HL-60 (cell line): ENCODE measurements around the gene TMEM79.

Source experiments
- DNase-seq, 2 experiments: peaks; one replicate each; pipeline ENCODE4 v3.0.0-alpha.2; 2010 to 2020; ENCODE audit warnings: low read depth in 1 of 2, low spot score in 1 of 2
- H3K27ac ChIP-seq: fragments of 250-450 bp; sonication (Bioruptor Pico); replicated peaks from 2 replicates; pipeline ENCODE4 v1.5.1; 2020; ENCODE audit warnings: mild to moderate bottlenecking, moderate library complexity
- H3K27me3 ChIP-seq: fragments of 250-450 bp; sonication (Bioruptor Pico); 2 replicates; pipeline ENCODE4 v1.5.1; 2021; ENCODE audit warnings: mild to moderate bottlenecking, moderate library complexity; ENCODE audit not compliant: insufficient read depth, poor library complexity, severe bottlenecking
- H3K4me3 ChIP-seq: replicated peaks from 2 replicates; pipeline ENCODE4 v1.5.1; 2011; ENCODE audit warnings: mild to moderate bottlenecking, control low read depth, low read length; ENCODE audit not compliant: insufficient read depth
- CTCF ChIP-seq: IDR thresholded peaks from one replicate; pipeline ENCODE4 v1.5.1; 2011; ENCODE audit warnings: low read length, control low read depth, inconsistent platforms; ENCODE audit not compliant: insufficient read depth
- GABPA ChIP-seq: IDR thresholded peaks from 2 replicates; pipeline ENCODE4 v1.6.1; 2012; ENCODE audit warnings: low read depth
- POLR2AphosphoS5 ChIP-seq: IDR thresholded peaks from 2 replicates; pipeline ENCODE4 v1.6.1; 2012; ENCODE audit warnings: low read depth
- REST ChIP-seq: IDR thresholded peaks from 2 replicates; pipeline ENCODE4 v1.6.1; 2012; ENCODE audit warnings: low read depth; ENCODE audit not compliant: insufficient replicate concordance
- SPI1 ChIP-seq: IDR thresholded peaks from 2 replicates; pipeline ENCODE4 v1.6.1; 2012; ENCODE audit warnings: low read depth, mild to moderate bottlenecking, borderline replicate concordance
- long read RNA-seq: library from polyadenylated mRNA; unstranded; transcript quantifications from one replicate; pipeline ENCODE4 v2.0.0, GENCODE V29; 2020

TMEM79 gene
- long read RNA-seq, transcript TMEM79-201 (4 exons, 2,191 nt): major isoform, 81 of 105 reads
- long read RNA-seq, partial matches to known transcripts: 5 of 105 reads
- long read RNA-seq, other reads (novel, unspliced or antisense): 16 of 105 reads

- no peak for DNase-seq
- H3K4me3 ChIP-seq: peak within 1 kb of the TSS; percentile 82
- TF ChIP-seq REST (no peak), POLR2AphosphoS5 (no peak), CTCF (no peak), GABPA (no peak), SPI1 (no peak)
- H3K27me3 ChIP-seq: no peaks in the 10 kb centered on the region
- peak within 1 kb of the TSS; percentile 90 for H3K27ac ChIP-seq
Measured at GRCh38 chr1:156284112-156284511, at the start of gene TMEM79. Gene TMEM79 (plus strand): TSS chr1:156284325. CDS start chr1:156285227, 902 bp downstream.

GRCh38 chr1:156236164-156236563 lies 48.0 kb upstream of the TMEM79 start:
- TF ChIP-seq CTCF: no peak
- no peak for TF ChIP-seq REST
- no peak for TF ChIP-seq GABPA
- TF ChIP-seq SPI1: no peak
- TF ChIP-seq POLR2AphosphoS5: no peak
- H3K27ac ChIP-seq: no peak overlapping the region

GRCh38 chr1:156238248-156238647 lies 45.9 kb upstream of the TMEM79 start:
- no peaks in the 10 kb centered on the region for H3K27me3 ChIP-seq
- DNase-seq: no peak
- H3K27ac ChIP-seq: no peak overlapping the region
- no peak for TF ChIP-seq REST
- TF ChIP-seq GABPA: no peak
- TF ChIP-seq SPI1: no peak
- no peak for TF ChIP-seq POLR2AphosphoS5
- no peak overlapping the region for H3K4me3 ChIP-seq

More at GRCh38 chr1:156236164-156236563, 48.0 kb upstream of the TMEM79 start:
- no peak overlapping the region for H3K4me3 ChIP-seq
- DNase-seq: no peak
- H3K27me3 ChIP-seq: no peaks in the 10 kb centered on the region
